Stimulated activated CD4-positive, alpha-beta T cell treated with anti-CD3 and anti-CD28 coated beads, Interleukin-1b, Interleukin-23, amount 100 ng/mL, for 4 hours (primary cell): ENCODE results near the gene NDEL1.

ENCODE experiments used
- DNase-seq, 2 donors: peaks; one replicate each; pipeline ENCODE4 v3.0.0-alpha.2; 2020; ENCODE audit warnings: low read depth in 2 of 2

Gene NDEL1

GRCh38 chr17:8477715-8478441 lies 42.2 kb downstream of the NDEL1 start:
- DNase-seq = no peak

GRCh38 chr17:8479431-8479947 lies 43.8 kb downstream of the NDEL1 start:
- DNase-seq = no peak

GRCh38 chr17:8480011-8480976 lies 44.6 kb downstream of the NDEL1 start:
- no peak for DNase-seq

- no peak for DNase-seq
Observed at GRCh38 chr17:8481089-8481488, 45.4 kb downstream of the NDEL1 start.

GRCh38 chr17:8481703-8482102 lies 46.0 kb downstream of the NDEL1 start:
- DNase-seq = no peak

GRCh38 chr17:8482546-8482945 lies 46.9 kb downstream of the NDEL1 start:
- DNase-seq = no peak

- DNase-seq = no peak
Observed at GRCh38 chr17:8484465-8484864, 48.8 kb downstream of the NDEL1 start.

GRCh38 chr17:8485491-8485890 lies 49.8 kb downstream of the NDEL1 start:
- no peak for DNase-seq

GRCh38 chr17:8487130-8487645 lies 51.5 kb downstream of the NDEL1 start:
- DNase-seq = no peak

GRCh38 chr17:8487743-8488142 lies 52.1 kb downstream of the NDEL1 start:
- no peak for DNase-seq

GRCh38 chr17:8488491-8488890 lies 52.8 kb downstream of the NDEL1 start:
- no peak for DNase-seq

- no peak for DNase-seq
Observed at GRCh38 chr17:8488901-8489300, 53.2 kb downstream of the NDEL1 start.

- no peak for DNase-seq
Observed at GRCh38 chr17:8489841-8490240, 54.2 kb downstream of the NDEL1 start.

- no peak for DNase-seq
Observed at GRCh38 chr17:8490256-8491023, 54.8 kb downstream of the NDEL1 start.

- no peak for DNase-seq
Observed at GRCh38 chr17:8492121-8492520, 56.4 kb downstream of the NDEL1 start.

- DNase-seq = no peak
Observed at GRCh38 chr17:8494021-8494420, 58.3 kb downstream of the NDEL1 start.

GRCh38 chr17:8494506-8495111 lies 58.9 kb downstream of the NDEL1 start:
- no peak for DNase-seq

- DNase-seq = no peak
Observed at GRCh38 chr17:8496081-8496480, 60.4 kb downstream of the NDEL1 start.

GRCh38 chr17:8499171-8499570 lies 63.5 kb downstream of the NDEL1 start:
- no peak for DNase-seq

GRCh38 chr17:8499614-8500013 lies 63.9 kb downstream of the NDEL1 start:
- no peak for DNase-seq

- no peak for DNase-seq
Observed at GRCh38 chr17:8500609-8501008, 64.9 kb downstream of the NDEL1 start.
